GM19099 (cell line): ENCODE data around the gene KCNQ4.
A peak's percentile ranks its signal among the peaks of the same experiment; 100 is the strongest.

ENCODE experiments used
- POLR2A ChIP-seq: IDR thresholded peaks from 3 replicates; pipeline ENCODE4 v1.6.1; 2011; ENCODE audit warnings: low read depth; ENCODE audit not compliant: insufficient read length; ENCODE audit errors: extremely low read depth

KCNQ4 gene

GRCh38 chr1:40856656-40857302, 73.2 kb downstream of the KCNQ4 start:
- TF ChIP-seq POLR2A, result no peak

GRCh38 chr1:40857737-40858136, 74.2 kb downstream of the KCNQ4 start:
- TF ChIP-seq POLR2A, result no peak

GRCh38 chr1:40858856-40859416, 75.3 kb downstream of the KCNQ4 start:
- no peak for TF ChIP-seq POLR2A

- no peak for TF ChIP-seq POLR2A
Measured at GRCh38 chr1:40860706-40861223, 77.2 kb downstream of the KCNQ4 start.

GRCh38 chr1:40861224-40862003, 77.8 kb downstream of the KCNQ4 start:
- no peak for TF ChIP-seq POLR2A

- TF ChIP-seq POLR2A, result peak; percentile 32
Measured at GRCh38 chr1:40862008-40862863, 78.6 kb downstream of the KCNQ4 start, which contains the start of gene CITED4. Gene CITED4 (minus strand): TSS chr1:40862363. CDS start chr1:40862127, 236 bp downstream.

- TF ChIP-seq POLR2A, result no peak
Measured at GRCh38 chr1:40868051-40868723, 84.6 kb downstream of the KCNQ4 start.

- TF ChIP-seq POLR2A, result no peak
Measured at GRCh38 chr1:40870135-40870728, 86.6 kb downstream of the KCNQ4 start.

GRCh38 chr1:40872276-40872675, 88.7 kb downstream of the KCNQ4 start:
- TF ChIP-seq POLR2A, result no peak

- TF ChIP-seq POLR2A, result no peak
Measured at GRCh38 chr1:40873863-40874472, 90.4 kb downstream of the KCNQ4 start.

- TF ChIP-seq POLR2A, result no peak
Measured at GRCh38 chr1:40876436-40876761, 92.8 kb downstream of the KCNQ4 start.

GRCh38 chr1:40876891-40877290, 93.3 kb downstream of the KCNQ4 start:
- TF ChIP-seq POLR2A, result no peak

GRCh38 chr1:40877698-40878097, 94.1 kb downstream of the KCNQ4 start:
- no peak for TF ChIP-seq POLR2A

- no peak for TF ChIP-seq POLR2A
Measured at GRCh38 chr1:40878906-40879305, 95.3 kb downstream of the KCNQ4 start.
